Germinal center (tissue), 1 donor: ENCODE results near the gene PLA2G5.
"Not testable (repeated sequence)": the region's sequence is repeated elsewhere in the genome, so short reads cannot be mapped to it uniquely, and the experiment has no call there.

Experiments used
- DNase-seq: peaks from one replicate; pipeline ENCODE4 v3.0.0; 2012; ENCODE audit warnings: mixed read lengths, low spot score

Gene PLA2G5

GRCh38 chr1:20117236-20117635 lies 47.2 kb downstream of the PLA2G5 start:
- no peak for DNase-seq

- peak; percentile 47 for DNase-seq
Observed at GRCh38 chr1:20119347-20119746, 49.4 kb downstream of the PLA2G5 start, which contains the start of gene PLA2G2D. Gene PLA2G2D, minus strand, starts transcription at chr1:20119536. Its CDS starts 38 bp downstream, at chr1:20119498.

- DNase-seq = no peak
Observed at GRCh38 chr1:20120796-20121195, 50.8 kb downstream of the PLA2G5 start.

- no peak for DNase-seq
Observed at GRCh38 chr1:20123722-20124455, 53.9 kb downstream of the PLA2G5 start.

- no peak for DNase-seq
Observed at GRCh38 chr1:20124456-20125057, 54.6 kb downstream of the PLA2G5 start.

GRCh38 chr1:20125100-20125499 lies 55.1 kb downstream of the PLA2G5 start:
- DNase-seq = no peak

GRCh38 chr1:20126041-20126805 lies 56.2 kb downstream of the PLA2G5 start:
- DNase-seq = no peak

- no peak for DNase-seq
Observed at GRCh38 chr1:20126806-20127440, 56.9 kb downstream of the PLA2G5 start.

GRCh38 chr1:20130518-20130917 lies 60.5 kb downstream of the PLA2G5 start:
- not testable (repeated sequence) for DNase-seq

- no peak for DNase-seq
Observed at GRCh38 chr1:20134995-20135394, 65.0 kb downstream of the PLA2G5 start.

- DNase-seq = no peak
Observed at GRCh38 chr1:20136249-20136648, 66.3 kb downstream of the PLA2G5 start.

- no peak for DNase-seq
Observed at GRCh38 chr1:20137055-20137454, 67.1 kb downstream of the PLA2G5 start.

GRCh38 chr1:20137604-20138003 lies 67.6 kb downstream of the PLA2G5 start:
- DNase-seq = no peak

GRCh38 chr1:20138346-20138745 lies 68.4 kb downstream of the PLA2G5 start:
- DNase-seq = no peak

GRCh38 chr1:20138961-20139550 lies 69.1 kb downstream of the PLA2G5 start, which contains the start of gene PLA2G2F:
Gene PLA2G2F, plus strand, starts transcription at chr1:20139323. Its CDS starts 105 bp downstream, at chr1:20139428.
- DNase-seq = no peak

GRCh38 chr1:20139776-20140612 lies 70.0 kb downstream of the PLA2G5 start:
- no peak for DNase-seq

GRCh38 chr1:20141001-20141400 lies 71.0 kb downstream of the PLA2G5 start:
- no peak for DNase-seq

GRCh38 chr1:20141466-20141865 lies 71.5 kb downstream of the PLA2G5 start:
- DNase-seq = no peak
